Neural progenitor cell (in vitro differentiated cells): ENCODE data around the gene TEAD2. TPM values are rescaled to one million over a fixed set of nuclear protein-coding genes. Genes with fewer than 3 reads are reported as not detected.

Experiments
- DNase-seq: peaks from one replicate; pipeline ENCODE4 v3.0.0-alpha.2; 2016; ENCODE audit warnings: low spot score
- H2AFZ ChIP-seq: fragments of 200-600 bp; sonication (generic); replicated peaks from 2 replicates; pipeline ENCODE4 v1.6.1; 2016; ENCODE audit warnings: antibody characterized with exemption
- H3F3A ChIP-seq: fragments of 200-600 bp; sonication (generic); 2 replicates; pipeline ENCODE4 v1.6.1; 2016; ENCODE audit warnings: antibody characterized with exemption, low read depth
- H3K27ac ChIP-seq: fragments of 200-600 bp; sonication (generic); 2 replicates; pipeline ENCODE4 v1.5.1; 2016; ENCODE audit warnings: mild to moderate bottlenecking
- H3K27me3 ChIP-seq: fragments of 200-600 bp; sonication (generic); 2 replicates; pipeline ENCODE4 v1.6.1; 2016; ENCODE audit warnings: mild to moderate bottlenecking, moderate library complexity
- H3K36me3 ChIP-seq: fragments of 200-600 bp; sonication (generic); 2 replicates; pipeline ENCODE4 v1.5.1; 2016
- H3K4me1 ChIP-seq: fragments of 200-600 bp; sonication (generic); 2 replicates; pipeline ENCODE4 v1.6.1; 2016; ENCODE audit warnings: mixed run types
- H3K4me2 ChIP-seq: fragments of 200-600 bp; sonication (generic); 2 replicates; pipeline ENCODE4 v1.6.1; 2016
- H3K4me3 ChIP-seq: fragments of 200-600 bp; sonication (generic); 2 replicates; pipeline ENCODE4 v1.5.1; 2016
- H3K79me2 ChIP-seq: fragments of 200-600 bp; sonication (generic); 2 replicates; pipeline ENCODE4 v1.6.1; 2016; ENCODE audit warnings: low read depth
- H3K9ac ChIP-seq: fragments of 200-600 bp; sonication (generic); 2 replicates; pipeline ENCODE4 v1.6.1; 2016
- H3K9me3 ChIP-seq: fragments of 200-600 bp; sonication (generic); 2 replicates; pipeline ENCODE4 v1.5.1; 2016; ENCODE audit warnings: low read depth
- H4K20me1 ChIP-seq: fragments of 200-600 bp; sonication (generic); 2 replicates; pipeline ENCODE4 v1.6.1; 2016; ENCODE audit warnings: low read depth
- H3K27ac Mint-ChIP-seq: 3 replicates; pipeline ENCODE4 v1.8.0; 2021; ENCODE audit warnings: mixed read lengths
- H3K27me3 Mint-ChIP-seq: 2 replicates; pipeline ENCODE4 v1.8.0; 2022; ENCODE audit warnings: low read depth, mild to moderate bottlenecking, inconsistent platforms, moderate library complexity, mixed read lengths; ENCODE audit not compliant: insufficient read depth
- H3K36me3 Mint-ChIP-seq: 3 replicates; pipeline ENCODE4 v1.8.0; 2021; ENCODE audit warnings: mixed read lengths
- H3K4me1 Mint-ChIP-seq: 3 replicates; pipeline ENCODE4 v1.8.0; 2021; ENCODE audit warnings: mixed read lengths
- H3K4me3 Mint-ChIP-seq: 3 replicates; pipeline ENCODE4 v1.8.0; 2021; ENCODE audit warnings: mild to moderate bottlenecking, moderate library complexity, mixed read lengths
- H3K9me3 Mint-ChIP-seq: 3 replicates; pipeline ENCODE4 v1.8.0; 2020; ENCODE audit warnings: mixed read lengths
- CTCF ChIP-seq: fragments of 200-600 bp; sonication (generic); IDR thresholded peaks from 2 replicates; pipeline ENCODE4 v1.5.1; 2017; ENCODE audit warnings: antibody characterized with exemption, mild to moderate bottlenecking
- EZH2 ChIP-seq: fragments of 200-600 bp; sonication (generic); IDR thresholded peaks from 2 replicates; pipeline ENCODE4 v1.6.1; 2017; ENCODE audit warnings: antibody characterized with exemption, mild to moderate bottlenecking, moderate library complexity
- EZH2phosphoT487 ChIP-seq: fragments of 200-600 bp; sonication (generic); IDR thresholded peaks from 2 replicates; pipeline ENCODE4 v1.6.1; 2017; ENCODE audit warnings: antibody characterized with exemption
- total RNA-seq: library from RNA; depleted of rRNA; stranded (reverse); fragments of >200 nt; gene quantifications from 2 replicates; pipeline ENCODE4 v1.2.3, GENCODE V29; 2015; ENCODE audit warnings: low replicate concordance

The TEAD2 gene
- total RNA-seq, 1 donor from 2014 or later, result 125 TPM

DNA sequence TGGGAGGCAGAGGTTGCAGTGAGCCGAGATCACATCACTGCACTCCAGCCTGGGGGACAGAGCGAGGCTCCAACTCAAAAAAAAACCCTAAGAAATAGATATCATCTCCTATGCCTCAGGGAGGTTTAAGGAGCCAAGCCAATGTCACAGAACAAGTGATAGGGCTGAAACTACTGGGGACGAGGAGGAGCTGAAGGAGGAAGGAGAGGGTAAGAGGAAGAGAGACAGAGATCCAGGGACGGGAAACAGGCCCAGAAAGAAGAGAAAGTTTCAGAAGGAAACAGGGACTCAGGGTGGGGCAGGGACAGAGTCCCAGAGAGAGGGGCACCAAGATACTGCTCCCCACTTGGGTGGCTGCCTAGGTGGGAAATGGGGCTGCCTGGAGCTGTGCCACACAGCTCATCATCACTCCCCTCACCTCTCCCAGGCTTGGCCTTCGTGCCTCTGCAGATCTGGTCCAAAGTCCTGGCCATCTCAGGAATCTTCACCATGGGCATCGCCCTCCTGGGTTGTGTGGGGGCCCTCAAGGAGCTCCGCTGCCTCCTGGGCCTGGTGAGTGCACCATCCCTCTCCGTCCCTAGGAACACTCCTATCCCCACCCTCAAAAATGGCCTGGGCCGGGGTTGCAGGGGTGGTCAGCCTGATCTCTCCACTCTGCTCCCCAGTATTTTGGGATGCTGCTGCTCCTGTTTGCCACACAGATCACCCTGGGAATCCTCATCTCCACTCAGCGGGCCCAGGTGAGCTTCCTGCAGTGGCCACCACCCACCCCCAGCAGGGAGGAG lies 25.5 kb downstream of the TEAD2 start:
- Histone ChIP-seq H2AFZ (no peak overlapping the region), H3K9me3 (no peaks in the 10 kb centered on the region), H3K9ac (no peak overlapping the region), H3K36me3 (peaks cover 6% of the 10 kb centered on the region), H3K4me1 (no peaks in the 10 kb centered on the region), H3K4me3 (no peak overlapping the region), H4K20me1 (peaks cover 46% of the 10 kb centered on the region), H3K4me2 (no peak overlapping the region), H3K27me3 (no peaks in the 10 kb centered on the region), H3K79me2 (no peaks in the 10 kb centered on the region), H3K27ac (no peak overlapping the region), H3F3A (peaks cover 35% of the 10 kb centered on the region)
- Mint-ChIP-seq H3K36me3 (peaks cover 25% of the 10 kb centered on the region), H3K4me1 (peaks cover 31% of the 10 kb centered on the region), H3K27me3 (peaks cover 20% of the 10 kb centered on the region), H3K4me3 (no peak overlapping the region), H3K27ac (peak overlapping the region; percentile 74), H3K9me3 (no peaks in the 10 kb centered on the region)
- TF ChIP-seq EZH2phosphoT487 (no peak), CTCF (no peak), EZH2 (no peak)
- DNase-seq, result no peak

GRCh38 chr19:49335784-49336481 lies 26.3 kb downstream of the TEAD2 start:
- H3K27ac Mint-ChIP-seq, result no peak overlapping the region
- TF ChIP-seq EZH2 (no peak), CTCF (no peak), EZH2phosphoT487 (no peak)
- peaks cover 29% of the 10 kb centered on the region for H3K36me3 Mint-ChIP-seq

GRCh38 chr19:49335071-49335783 lies 27.0 kb downstream of the TEAD2 start, which contains the start of gene CD37:
CD37 (plus strand) TSS chr19:49335406; CDS start chr19:49335541, 135 bp downstream.
- no peak within 1 kb of the TSS for H3K27ac ChIP-seq

More at GRCh38 chr19:49335784-49336481, 26.3 kb downstream of the TEAD2 start:
- H3K4me2 ChIP-seq, result no peak overlapping the region
- H3K27ac ChIP-seq, result no peak overlapping the region
- H3K4me1 ChIP-seq, result no peaks in the 10 kb centered on the region
- H3K4me1 Mint-ChIP-seq, result peaks cover 35% of the 10 kb centered on the region
- H3K79me2 ChIP-seq, result no peaks in the 10 kb centered on the region
- no peaks in the 10 kb centered on the region for H3K9me3 ChIP-seq
- no peaks in the 10 kb centered on the region for H3K9me3 Mint-ChIP-seq
- no peak overlapping the region for H2AFZ ChIP-seq
- peaks cover 27% of the 10 kb centered on the region for H3F3A ChIP-seq
- peaks cover 6% of the 10 kb centered on the region for H3K36me3 ChIP-seq
- no peaks in the 10 kb centered on the region for H3K27me3 ChIP-seq
- DNase-seq, result no peak
- H3K9ac ChIP-seq, result no peak overlapping the region
- H4K20me1 ChIP-seq, result peaks cover 38% of the 10 kb centered on the region
- peaks cover 21% of the 10 kb centered on the region for H3K27me3 Mint-ChIP-seq
- no peak overlapping the region for H3K4me3 ChIP-seq
- H3K4me3 Mint-ChIP-seq, result no peak overlapping the region

More at GRCh38 chr19:49335071-49335783, 27.0 kb downstream of the TEAD2 start, which contains the start of gene CD37:
- H3K4me1 Mint-ChIP-seq, result peaks cover 28% of the 10 kb centered on the region
- no peaks in the 10 kb centered on the region for H3K4me1 ChIP-seq
- TF ChIP-seq EZH2phosphoT487 (no peak), CTCF (no peak)
- no peak within 1 kb of the TSS for H3K27ac Mint-ChIP-seq
- no peak within 1 kb of the TSS for H3K4me3 ChIP-seq
- no peak within 1 kb of the TSS for H3K9ac ChIP-seq
- H2AFZ ChIP-seq, result no peak within 1 kb of the TSS
- no peaks in the 10 kb centered on the region for H3K36me3 ChIP-seq
- H3K9me3 ChIP-seq, result no peaks in the 10 kb centered on the region
- H3F3A ChIP-seq, result peaks cover 20% of the 10 kb centered on the region
- peak within 1 kb of the TSS; percentile 54 for H3K4me3 Mint-ChIP-seq
- no peak for DNase-seq
- H3K36me3 Mint-ChIP-seq, result peaks cover 28% of the 10 kb centered on the region
- peaks cover 31% of the 10 kb centered on the region for H4K20me1 ChIP-seq
- no peaks in the 10 kb centered on the region for H3K9me3 Mint-ChIP-seq
- H3K27me3 Mint-ChIP-seq, result peaks cover 21% of the 10 kb centered on the region
- H3K4me2 ChIP-seq, result no peak within 1 kb of the TSS
- H3K79me2 ChIP-seq, result no peaks in the 10 kb centered on the region
- H3K27me3 ChIP-seq, result no peaks in the 10 kb centered on the region
